ENCODE data around the gene APOBEC3C.
"Not testable (repeated sequence)": the region's sequence is repeated elsewhere in the genome, so short reads cannot be mapped to it uniquely, and the experiment has no call there.

Gene APOBEC3C

DNA sequence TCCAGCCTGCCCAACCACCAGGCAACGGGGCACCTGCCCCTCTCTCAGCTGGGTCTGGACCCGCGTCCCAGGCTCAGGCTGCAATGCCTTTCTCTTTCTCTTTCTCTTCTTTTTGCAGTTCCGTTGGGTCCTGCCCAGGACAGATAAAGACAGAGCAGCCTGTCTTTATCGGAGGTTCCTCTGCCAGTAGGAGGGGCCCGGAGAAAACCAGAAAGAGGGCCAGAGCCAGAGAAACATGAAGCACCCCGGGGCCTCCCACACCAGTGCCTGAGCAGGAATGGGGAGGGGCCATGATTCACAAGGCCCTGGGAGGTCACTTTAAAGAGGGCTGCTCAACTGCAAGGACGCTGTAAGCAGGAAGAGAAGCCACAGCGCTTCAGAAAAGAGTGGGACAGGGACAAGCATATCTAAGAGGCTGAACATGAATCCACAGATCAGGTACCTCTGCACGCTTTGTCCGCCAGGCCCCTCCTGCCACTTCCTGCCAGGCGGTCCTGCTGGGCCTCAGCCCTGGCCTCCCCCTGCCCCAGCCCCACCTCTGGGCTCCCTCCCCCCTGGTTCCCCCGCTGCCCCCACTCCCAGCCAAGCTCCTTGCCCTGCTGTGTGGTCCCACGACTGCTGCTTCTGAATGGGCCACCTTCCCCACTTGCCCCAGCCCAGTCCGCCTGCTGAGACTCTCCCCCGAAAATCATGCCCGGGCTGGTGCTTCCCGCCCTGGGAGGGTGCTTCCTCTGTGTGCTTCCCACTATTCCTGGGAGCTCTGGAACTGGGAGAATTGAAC lies at the start of gene APOBEC3C:
Gene APOBEC3C (plus strand): TSS at position 316 of the 781 bp plus-strand sequence. CDS start 106 bp downstream, at position 422.
- DNase-seq = peak; percentile 91

DNA sequence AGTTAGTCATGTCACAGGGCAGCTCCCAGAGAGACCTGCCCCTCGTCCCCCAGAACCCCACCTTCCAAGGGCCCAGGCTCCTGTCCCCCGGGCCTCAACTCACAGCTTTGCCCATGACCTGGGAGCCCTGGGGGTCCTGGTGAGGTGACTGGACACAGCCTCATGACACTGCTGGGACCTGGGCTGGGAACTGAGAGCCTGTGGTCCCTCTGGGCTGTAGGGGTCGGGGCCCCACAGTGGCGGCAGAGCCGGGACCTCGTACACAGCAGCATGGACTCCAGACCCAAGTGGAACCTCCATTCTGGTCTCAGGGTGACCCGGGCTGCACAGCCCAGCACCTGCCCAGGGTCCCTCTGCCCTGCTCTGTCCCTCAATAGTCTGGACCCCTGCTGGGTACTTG lies 49.8 kb upstream of the APOBEC3C start:
- DNase-seq = no peak

GRCh38 chr22:38964989-38965388 lies 49.1 kb upstream of the APOBEC3C start:
- DNase-seq = no peak

GRCh38 chr22:38965614-38966379 lies 48.3 kb upstream of the APOBEC3C start:
- DNase-seq = no peak

- DNase-seq = no peak
Measured at GRCh38 chr22:38966380-38966702, 47.7 kb upstream of the APOBEC3C start.

- DNase-seq = no peak
Measured at GRCh38 chr22:38966942-38967341, 47.1 kb upstream of the APOBEC3C start.

DNA sequence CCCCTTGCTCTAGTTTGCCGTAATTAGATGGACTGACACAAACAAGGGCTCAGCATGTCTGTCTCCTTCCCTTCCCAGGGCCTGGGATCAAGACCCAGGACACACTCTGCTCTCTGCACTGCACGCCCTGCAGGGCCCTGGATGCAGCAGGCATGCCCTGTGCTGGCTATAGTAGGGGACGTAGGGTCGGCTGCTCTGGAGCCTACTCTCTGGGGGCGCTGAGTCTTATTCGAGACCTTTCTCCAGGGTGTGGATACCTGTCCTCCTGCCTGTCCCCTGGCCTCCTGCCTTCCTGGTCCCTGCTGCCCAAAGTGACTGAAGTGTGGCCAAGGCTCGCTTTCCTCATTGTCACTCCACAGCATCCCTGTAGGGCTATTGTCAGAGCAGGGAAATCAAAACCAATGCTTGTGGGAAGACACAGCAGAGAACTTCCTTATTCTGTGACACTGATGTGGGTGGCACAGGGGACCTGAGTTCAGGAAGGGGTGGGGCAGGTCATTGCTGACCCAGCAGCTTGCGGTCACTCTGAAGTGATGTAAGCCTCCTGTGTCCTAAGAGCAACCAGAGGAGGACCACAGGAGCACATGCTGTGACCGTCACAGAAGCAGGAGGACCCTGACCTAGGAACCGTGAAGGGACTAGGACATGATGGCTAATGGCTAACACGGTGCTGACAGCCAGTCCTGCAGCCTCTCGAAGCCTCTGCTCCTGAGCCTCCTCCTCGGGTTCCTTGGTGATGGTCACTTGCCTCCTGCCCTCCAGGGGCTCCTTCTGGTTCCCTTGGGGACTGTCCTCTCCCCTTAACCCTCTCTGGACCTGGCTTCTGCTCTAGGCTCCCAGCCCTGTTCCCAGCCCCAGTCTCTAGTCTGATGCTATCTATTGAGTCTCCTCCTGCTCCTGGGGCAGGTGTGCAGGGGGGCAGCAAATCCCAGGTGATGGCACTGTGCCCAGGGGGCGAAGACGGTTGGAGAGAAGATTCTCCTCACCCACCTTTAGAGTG lies 46.3 kb upstream of the APOBEC3C start:
- no peak for DNase-seq

GRCh38 chr22:38968801-38969200 lies 45.3 kb upstream of the APOBEC3C start:
- DNase-seq = no peak

- no peak for DNase-seq
Measured at GRCh38 chr22:38970551-38970950, 43.5 kb upstream of the APOBEC3C start.

DNA sequence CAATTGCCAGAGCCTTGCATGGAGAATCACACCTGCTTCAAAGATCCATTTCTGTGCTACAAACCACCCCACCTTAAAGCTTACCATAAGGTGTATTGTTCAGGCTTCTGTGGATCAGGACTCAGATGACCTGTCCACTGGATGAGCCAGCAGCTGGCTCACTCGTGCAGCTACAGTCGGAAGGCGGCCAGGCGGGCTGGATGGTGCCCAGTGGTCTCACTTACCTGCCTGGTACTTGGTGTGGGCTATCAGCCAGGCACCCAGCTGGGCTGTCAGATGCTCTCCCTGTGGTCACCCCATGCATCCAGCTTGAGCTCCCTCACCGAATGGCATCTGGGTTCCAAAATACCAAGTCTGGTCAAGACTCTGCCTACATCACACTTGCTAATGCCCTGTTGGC lies 42.9 kb upstream of the APOBEC3C start:
- no peak for DNase-seq

DNA sequence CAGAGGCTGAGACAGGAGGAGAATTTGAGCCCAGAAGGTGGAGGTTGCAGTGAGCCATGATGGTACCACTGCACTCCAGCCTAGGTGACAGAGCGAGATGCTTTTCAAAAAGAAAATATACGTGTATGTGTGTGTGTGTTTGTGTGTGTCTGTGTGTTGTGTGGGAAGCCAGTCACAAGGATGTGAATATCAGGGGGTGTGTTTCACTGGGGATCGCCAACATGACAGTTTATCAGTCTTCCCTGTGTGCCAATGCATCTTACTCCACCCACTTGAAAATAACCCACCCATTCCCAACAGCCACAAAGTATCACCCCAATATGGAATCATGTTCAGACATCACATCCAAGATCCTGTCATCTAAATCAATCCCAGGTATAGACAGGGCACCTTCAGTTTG lies 42.3 kb upstream of the APOBEC3C start:
- no peak for DNase-seq

- DNase-seq = no peak
Measured at GRCh38 chr22:38972558-38972957, 41.5 kb upstream of the APOBEC3C start.

GRCh38 chr22:38973289-38974169 lies 40.5 kb upstream of the APOBEC3C start:
- peak; percentile 84 for DNase-seq

DNA sequence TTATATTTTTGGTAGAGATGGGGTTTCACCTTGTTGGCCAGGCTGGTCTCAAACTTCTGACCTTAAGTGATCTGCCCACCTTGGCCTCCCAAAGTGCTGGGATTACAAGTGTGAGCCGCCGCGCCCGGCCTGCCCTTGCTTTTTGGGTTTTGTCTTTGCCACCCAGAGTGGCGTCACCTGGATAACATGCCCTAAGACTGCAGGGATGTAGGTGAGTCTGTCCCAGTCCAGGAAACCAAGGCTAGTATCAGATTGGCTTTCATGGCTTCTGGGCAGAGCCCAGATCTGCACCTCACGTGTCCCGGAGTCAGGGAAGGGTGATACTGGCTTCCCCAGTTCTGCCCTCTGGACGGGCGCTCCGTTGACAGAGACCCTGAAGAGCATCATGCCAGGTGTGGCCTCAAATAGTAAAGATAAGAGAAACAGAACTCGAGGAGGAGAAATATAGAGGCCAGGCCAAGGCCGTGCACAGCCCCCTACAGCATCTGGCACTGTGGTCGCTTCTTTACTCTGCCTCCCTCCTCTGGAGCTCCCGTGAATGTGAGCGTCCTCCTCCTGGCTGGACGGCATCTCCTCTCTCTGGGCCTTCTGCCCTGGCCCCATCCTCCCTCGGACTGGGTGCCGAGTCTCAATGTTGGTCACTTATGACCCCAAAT lies 39.8 kb upstream of the APOBEC3C start:
- DNase-seq = no peak

DNA sequence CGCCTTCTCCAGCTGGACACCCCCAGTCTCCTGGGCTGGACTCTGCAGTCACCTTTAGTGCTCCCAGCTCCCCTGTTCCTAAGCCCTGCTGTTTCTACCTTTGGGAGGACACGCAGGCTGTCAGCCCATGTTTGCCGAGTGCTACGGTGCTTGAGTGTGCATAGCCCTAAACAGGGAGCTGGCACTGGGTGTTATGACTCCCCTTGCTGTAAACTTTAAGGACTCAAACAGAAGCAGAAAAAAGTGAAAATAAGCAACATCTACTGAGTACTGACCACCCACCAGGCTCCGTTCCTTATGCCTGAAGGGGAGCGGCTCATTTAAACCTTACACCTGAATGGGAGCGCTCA lies 39.3 kb upstream of the APOBEC3C start:
- DNase-seq = no peak

GRCh38 chr22:38977289-38977688 lies 36.8 kb upstream of the APOBEC3C start:
- not testable (repeated sequence) for DNase-seq

DNA sequence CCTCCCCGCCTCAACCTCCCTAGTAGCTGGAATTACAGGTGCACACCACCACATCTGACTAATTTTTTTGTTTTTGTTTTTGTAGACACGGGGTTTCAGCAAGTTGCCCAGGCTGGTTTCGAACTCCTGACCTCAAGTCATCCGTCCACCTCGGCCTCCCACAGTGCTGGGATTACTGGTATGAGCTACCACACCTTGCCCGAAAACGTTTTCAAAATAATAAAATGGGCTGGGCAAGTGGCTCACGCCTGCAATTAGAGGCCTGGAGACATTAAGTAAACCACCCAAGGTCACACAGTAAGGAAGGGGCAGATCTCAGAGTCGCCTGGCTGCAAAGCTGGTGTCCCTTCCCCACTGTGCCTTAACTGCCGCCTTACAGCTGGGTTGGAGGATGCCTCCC lies 33.5 kb upstream of the APOBEC3C start:
- DNase-seq = not testable (repeated sequence)

- no peak for DNase-seq
Measured at GRCh38 chr22:38981005-38981991, 32.8 kb upstream of the APOBEC3C start.

DNA sequence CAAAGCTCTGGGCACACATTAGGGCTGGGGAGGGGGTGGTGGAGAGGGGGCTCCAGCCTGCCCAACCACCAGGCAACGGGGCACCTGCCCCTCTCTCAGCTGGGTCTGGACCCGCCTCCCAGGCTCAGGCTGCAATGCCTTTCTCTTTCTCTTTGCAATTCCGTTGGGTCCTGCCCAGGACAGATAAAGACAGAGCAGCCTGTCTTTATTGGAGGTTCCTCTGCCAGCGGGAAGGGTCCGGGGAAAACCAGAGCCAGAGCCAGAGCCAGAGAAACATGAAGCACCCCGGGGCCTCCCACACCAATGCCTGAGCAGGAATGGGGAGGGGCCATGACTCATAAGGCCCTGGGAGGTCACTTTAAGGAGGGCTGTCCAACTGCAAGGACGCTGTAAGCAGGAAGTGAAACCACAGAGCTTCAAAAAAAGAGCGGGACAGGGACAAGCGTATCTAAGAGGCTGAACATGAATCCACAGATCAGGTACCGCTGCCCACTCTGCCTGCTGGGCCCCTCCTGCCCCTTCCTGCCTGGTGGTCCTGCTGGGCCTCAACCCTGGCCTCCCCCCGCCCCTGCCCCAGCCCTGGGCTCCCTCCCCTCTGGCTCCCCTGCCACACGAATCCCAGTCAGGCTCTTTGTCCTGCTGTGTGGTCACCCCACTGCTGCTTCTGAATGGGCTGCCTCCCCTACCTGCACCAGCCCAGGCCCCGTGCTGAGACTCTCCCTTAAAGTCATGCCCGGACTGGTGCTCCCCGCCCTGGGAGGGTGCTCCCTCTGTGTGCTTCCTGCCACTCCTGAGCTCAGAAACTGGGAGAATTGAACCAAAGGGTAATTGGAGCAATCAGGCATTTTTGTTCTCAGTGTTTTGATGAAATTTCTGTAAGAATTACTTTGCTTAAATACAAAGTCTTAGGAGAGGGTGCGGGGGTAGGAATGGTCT lies 31.8 kb upstream of the APOBEC3C start, which contains the start of gene APOBEC3B:
Gene APOBEC3B (plus strand): TSS at position 356 of the 936 bp plus-strand sequence. CDS start 107 bp downstream, at position 463.
- DNase-seq = peak; percentile 90

Data from activated effector memory CD4-positive, alpha-beta T cell treated with anti-CD3 and anti-CD28 coated beads, Interleukin-2, amount 50 U/mL, for 16 hours (primary cell).